Caco-2 (cell line): ENCODE data around the gene C1orf50. TPM values are rescaled to one million over a fixed set of nuclear protein-coding genes. Genes with fewer than 3 reads are reported as not detected.

Experiments used
- BruUV-seq: library from RNA; stranded (reverse); fragments of 400-500 nt; replicated peaks from 2 replicates; lab custom pipeline; 2021; lab: Mats Ljungman, UMichigan
- CTCF ChIA-PET: fragments of 300-600 bp; sonication (Branson Sonifier 250); formaldehyde crosslinking; loops from one replicate; lab custom pipeline; 2022; ENCODE audit warnings: antibody characterized with exemption; lab: Charles Lee
- POLR2A ChIA-PET: fragments of 300-600 bp; sonication (Branson Sonifier 250); formaldehyde crosslinking; loops from one replicate; lab custom pipeline; 2022; ENCODE audit warnings: antibody characterized with exemption; lab: Charles Lee
- DNase-seq, 2 experiments: peaks; one replicate each; pipeline versions ENCODE4 v3.0.0 to v3.0.0-alpha.2; 2020 to 2022
- H3K27me3 ChIP-seq: replicated peaks from 2 replicates; pipeline ENCODE4 v1.6.0; 2011; ENCODE audit warnings: low read length; ENCODE audit not compliant: control insufficient read depth, insufficient read depth
- H3K36me3 ChIP-seq: 2 replicates; pipeline ENCODE4 v1.5.1; 2011; ENCODE audit warnings: low read length; ENCODE audit not compliant: control insufficient read depth, insufficient read depth
- H3K4me1 ChIP-seq: fragments of 250-450 bp; sonication (Bioruptor Pico); 2 replicates; pipeline ENCODE4 v1.5.1; 2020; ENCODE audit warnings: mild to moderate bottlenecking
- H3K4me3 ChIP-seq: 2 replicates; pipeline ENCODE4 v1.5.1; 2011; ENCODE audit warnings: low read depth, mild to moderate bottlenecking, control low read depth, low read length
- H3K9me3 ChIP-seq: fragments of 250-450 bp; sonication (Bioruptor Pico); 2 replicates; pipeline ENCODE4 v1.5.1; 2020; ENCODE audit warnings: mild to moderate bottlenecking, moderate library complexity
- H3K27ac Mint-ChIP-seq: one replicate; pipeline ENCODE4 v1.8.0; 2022; ENCODE audit warnings: mixed read lengths; ENCODE audit not compliant: unreplicated experiment
- H3K27me3 Mint-ChIP-seq: one replicate; pipeline ENCODE4 v1.8.0; 2022; ENCODE audit warnings: mixed read lengths; ENCODE audit not compliant: insufficient read depth, unreplicated experiment
- H3K36me3 Mint-ChIP-seq: one replicate; pipeline ENCODE4 v1.8.0; 2022; ENCODE audit warnings: mild to moderate bottlenecking, mixed read lengths; ENCODE audit not compliant: insufficient read depth, unreplicated experiment
- H3K4me1 Mint-ChIP-seq: one replicate; pipeline ENCODE4 v1.8.0; 2022; ENCODE audit warnings: low read depth, mixed read lengths; ENCODE audit not compliant: unreplicated experiment
- H3K4me3 Mint-ChIP-seq: one replicate; pipeline ENCODE4 v1.8.0; 2022; ENCODE audit warnings: mild to moderate bottlenecking, moderate library complexity, mixed read lengths; ENCODE audit not compliant: unreplicated experiment
- H3K9me3 Mint-ChIP-seq: one replicate; pipeline ENCODE4 v1.8.0; 2022; ENCODE audit warnings: mixed read lengths; ENCODE audit not compliant: unreplicated experiment
- CTCF ChIP-seq, 2 experiments: fragments of 200-600 bp in 1 of 2; IDR thresholded peaks; 1 replicate in 1 of 2; 2 replicates in 1 of 2; pipeline versions ENCODE4 v1.5.1 to v1.8.0; 2011 to 2022; ENCODE audit warnings: antibody characterized with exemption in 1 of 2, control low read depth in 1 of 2, inconsistent platforms in 1 of 2, low read depth in 1 of 2, low read length in 1 of 2, mild to moderate bottlenecking in 1 of 2, moderate library complexity in 1 of 2; ENCODE audit not compliant: insufficient read depth in 1 of 2, severe bottlenecking in 1 of 2, unreplicated experiment in 1 of 2
- intact Hi-C: fragments of 100-400 bp; cut with micrococcal nuclease; formaldehyde crosslinking; loops from one replicate; pipeline ENCODE4 v1.10.0; 2022; ENCODE audit not compliant: unreplicated experiment
- total RNA-seq: library from RNA; stranded (reverse); gene quantifications from 2 replicates; pipeline ENCODE4 v1.2.3, GENCODE V29; 2022

C1orf50 gene
- total RNA-seq, 1 experiment from 2014 or later = 6.1 TPM

GRCh38 chr1:42761567-42761966 is 5.5 kb upstream of the C1orf50 start:
- H3K4me1 Mint-ChIP-seq = peaks cover 6% of the 10 kb centered on the region
- H3K4me3 ChIP-seq = no peak overlapping the region
- no TSS peak for BruUV-seq
- TF ChIP-seq CTCF (IDR thresholded peaks at IDR 0.05; ENCODE audit: insufficient read depth in 1 of 2, low read depth in 1 of 2, low read length in 1 of 2, severe bottlenecking in 1 of 2, unreplicated experiment in 1 of 2) = no peak
- H3K4me3 Mint-ChIP-seq = no peak overlapping the region
- peaks cover 13% of the 10 kb centered on the region for H3K4me1 ChIP-seq
- ChIA-PET CTCF (no interaction called here), POLR2A (no interaction called here)
- no peaks in the 10 kb centered on the region for H3K9me3 Mint-ChIP-seq
- no peaks in the 10 kb centered on the region for H3K36me3 Mint-ChIP-seq
- no peaks in the 10 kb centered on the region for H3K36me3 ChIP-seq
- no peaks in the 10 kb centered on the region for H3K27me3 ChIP-seq
- intact Hi-C loops = no loop called here
- H3K9me3 ChIP-seq = no peaks in the 10 kb centered on the region
- H3K27me3 Mint-ChIP-seq = no peaks in the 10 kb centered on the region
- no peak overlapping the region for H3K27ac Mint-ChIP-seq
- DNase-seq = no peak

- BruUV-seq = no TSS peak
- ChIA-PET CTCF (no interaction called here), POLR2A (no interaction called here)
- no peak overlapping the region for H3K4me3 Mint-ChIP-seq
- H3K36me3 ChIP-seq = no peaks in the 10 kb centered on the region
- intact Hi-C loops = no loop called here
- peaks cover 6% of the 10 kb centered on the region for H3K36me3 Mint-ChIP-seq
- H3K27me3 ChIP-seq = no peaks in the 10 kb centered on the region
- no peak for DNase-seq
- peaks cover 13% of the 10 kb centered on the region for H3K4me1 ChIP-seq
- TF ChIP-seq CTCF (IDR thresholded peaks at IDR 0.05; ENCODE audit: insufficient read depth in 1 of 2, low read depth in 1 of 2, low read length in 1 of 2, severe bottlenecking in 1 of 2, unreplicated experiment in 1 of 2) = no peak
- H3K9me3 Mint-ChIP-seq = no peaks in the 10 kb centered on the region
- H3K27me3 Mint-ChIP-seq = no peaks in the 10 kb centered on the region
- H3K4me1 Mint-ChIP-seq = peaks cover 1% of the 10 kb centered on the region
- H3K4me3 ChIP-seq = no peak overlapping the region
- H3K27ac Mint-ChIP-seq = no peak overlapping the region
- no peaks in the 10 kb centered on the region for H3K9me3 ChIP-seq
These were observed 4.8 kb upstream of the C1orf50 start for GRCh38 chr1:42762269-42762668.

- Mint-ChIP-seq H3K36me3 (peaks cover 6% of the 10 kb centered on the region), H3K9me3 (no peaks in the 10 kb centered on the region), H3K27ac (no peak overlapping the region), H3K4me1 (no peaks in the 10 kb centered on the region), H3K4me3 (no peak overlapping the region), H3K27me3 (no peaks in the 10 kb centered on the region)
- CTCF ChIA-PET = interaction anchor here (0.5 to 2.1 kb wide), 7 partner anchors 12 to 360 kb away, joined by 3 to 19 read pairs (median 4); partner anchors contain the start of gene ZNF691
- intact Hi-C loops = no loop called here
- Histone ChIP-seq H3K9me3 (no peaks in the 10 kb centered on the region), H3K4me1 (peaks cover 13% of the 10 kb centered on the region), H3K4me3 (peak overlapping the region; percentile 76; the same call in 1 of the 2 replicates), H3K36me3 (no peaks in the 10 kb centered on the region), H3K27me3 (no peaks in the 10 kb centered on the region)
- TF ChIP-seq CTCF (IDR thresholded peaks at IDR 0.05; ENCODE audit: insufficient read depth in 1 of 2, low read depth in 1 of 2, low read length in 1 of 2, severe bottlenecking in 1 of 2, unreplicated experiment in 1 of 2) = no peak
- POLR2A ChIA-PET = no interaction called here
- no peak for DNase-seq
- BruUV-seq = no TSS peak
These were observed 1.8 kb upstream of the C1orf50 start for GRCh38 chr1:42765269-42765668.
